Thyroid gland (tissue), 4 donors: ENCODE data around the gene GRB10. TPM values are rescaled to one million over a fixed set of nuclear protein-coding genes. Genes with fewer than 3 reads are reported as not detected.

Source experiments
- DNase-seq, 2 donors: peaks; one replicate each; pipeline ENCODE4 v3.0.0-alpha.2; 2019
- H3K27ac ChIP-seq, 3 donors: fragments of 200-600 bp; sonication (generic); 1 replicate in 2 of 3; 2 replicates in 1 of 3; pipeline ENCODE4 v1.5.1; 2016 to 2019; ENCODE audit warnings: mild to moderate bottlenecking in 1 of 3, moderate library complexity in 1 of 3
- H3K27me3 ChIP-seq: fragments of 200-600 bp; sonication (generic); one replicate; pipeline ENCODE4 v1.5.1; 2019
- H3K36me3 ChIP-seq, 2 donors: fragments of 200-600 bp; sonication (generic); one replicate each; pipeline ENCODE4 v1.5.1; 2016 to 2019
- H3K4me1 ChIP-seq, 2 donors: fragments of 200-600 bp; sonication (generic); one replicate each; pipeline ENCODE4 v1.5.1; 2017 to 2019
- H3K4me3 ChIP-seq, 3 donors: fragments of 200-600 bp; sonication (generic); replicated peaks in 1 of 3; 1 replicate in 2 of 3; 2 replicates in 1 of 3; pipeline ENCODE4 v1.5.1; 2016; ENCODE audit warnings: mild to moderate bottlenecking in 1 of 3
- H3K9me3 ChIP-seq: fragments of 200-600 bp; sonication (generic); one replicate; pipeline ENCODE4 v1.5.1; 2017
- CTCF ChIP-seq, 6 experiments: fragments of 200-600 bp in 3 of 6; fragments of 450-650 bp in 3 of 6; sonication (generic) in 3 of 6; IDR thresholded peaks; one replicate each; pipeline ENCODE4 v1.5.1; 2016 to 2019; ENCODE audit warnings: antibody characterized with exemption in 6 of 6, mild to moderate bottlenecking in 2 of 6, inconsistent platforms in 1 of 6, moderate library complexity in 1 of 6
- POLR2A ChIP-seq, 2 donors: fragments of 450-650 bp; IDR thresholded peaks; one replicate each; pipeline ENCODE4 v1.6.1; 2017; ENCODE audit warnings: antibody characterized with exemption in 2 of 2, mild to moderate bottlenecking in 2 of 2, moderate library complexity in 1 of 2
- WGBS, 2 donors: methylation state at CpG; one replicate each; pipeline ENCODE4 v1.1.5; 2017; 5-methylcytosine and 5-hydroxymethylcytosine counted together
- intact Hi-C: fragments of 100-400 bp; cut with DNase I; formaldehyde crosslinking; loops from one replicate; pipeline ENCODE4 v1.15.1; 2023
- total RNA-seq, 4 donors: library from RNA; depleted of rRNA; stranded (reverse); fragments of >200 nt; gene quantifications; one replicate each; pipeline ENCODE4 v1.2.3, GENCODE V29; 2016

GRB10 gene
- total RNA-seq, 4 donors from 2014 or later: 21.3 to 99.2 (median 39.6) TPM

GRCh38 chr7:50785346-50785745, 2.6 kb upstream of the GRB10 start:
- intact Hi-C loops: no loop called here
- peaks cover 3 to 5% of the 10 kb centered on the region in 2 donors for H3K4me1 ChIP-seq

GRCh38 chr7:50783801-50784507, 1.3 kb upstream of the GRB10 start:
- Histone ChIP-seq H3K4me1 (peaks cover 3 to 5% of the 10 kb centered on the region in 2 donors), H3K9me3 (no peaks in the 10 kb centered on the region), H3K27ac (no peak overlapping the region), H3K36me3 (no peaks in the 10 kb centered on the region), H3K4me3 (no peak overlapping the region), H3K27me3 (no peaks in the 10 kb centered on the region)
- DNase-seq: no peak
- intact Hi-C loops: no loop called here
- TF ChIP-seq POLR2A (IDR thresholded peaks at IDR 0.05) (no peak), CTCF (IDR thresholded peaks at IDR 0.05) (no peak)
- 87% methylated on average over 12 of the region's 12 CpGs for WGBS, 2 donors

More at GRCh38 chr7:50785346-50785745, 2.6 kb upstream of the GRB10 start:
- 78 to 95% methylated on average over 5 to 6 of the region's 6 CpGs for WGBS, 2 donors
- Histone ChIP-seq H3K27me3 (no peaks in the 10 kb centered on the region), H3K4me3 (no peak overlapping the region), H3K9me3 (no peaks in the 10 kb centered on the region), H3K36me3 (no peaks in the 10 kb centered on the region), H3K27ac (no peak overlapping the region)
- TF ChIP-seq CTCF (IDR thresholded peaks at IDR 0.05) (no peak), POLR2A (IDR thresholded peaks at IDR 0.05) (no peak)
- DNase-seq: no peak

- TF ChIP-seq POLR2A (IDR thresholded peaks at IDR 0.05): no peak
- TF ChIP-seq CTCF (IDR thresholded peaks at IDR 0.05): no peak
- intact Hi-C loops: no loop called here
- WGBS, 2 donors: 57 to 69% methylated on average over 7 of the region's 7 CpGs
- Histone ChIP-seq H3K27ac (no peak overlapping the region), H3K36me3 (no peaks in the 10 kb centered on the region), H3K4me1 (peaks cover 3 to 5% of the 10 kb centered on the region in 2 donors), H3K27me3 (no peaks in the 10 kb centered on the region), H3K9me3 (no peaks in the 10 kb centered on the region), H3K4me3 (peak overlapping the region in 1 of 3 donors; percentile 35)
- DNase-seq: no peak
These were observed 607 bp upstream of the GRB10 start for GRCh38 chr7:50783303-50783702.

GRCh38 chr7:50781381-50782293, 1.1 kb downstream of the GRB10 start:
- no peak for TF ChIP-seq POLR2A (IDR thresholded peaks at IDR 0.05)
- no peak for TF ChIP-seq CTCF (IDR thresholded peaks at IDR 0.05)
- H3K4me3 ChIP-seq: no peak overlapping the region
- peaks cover 3 to 5% of the 10 kb centered on the region in 2 donors for H3K4me1 ChIP-seq
- no peaks in the 10 kb centered on the region for H3K27me3 ChIP-seq
- intact Hi-C loops: no loop called here
- 69 to 75% methylated on average over 41 to 49 of the region's 49 CpGs for WGBS, 2 donors
- no peaks in the 10 kb centered on the region for H3K36me3 ChIP-seq
- H3K27ac ChIP-seq: no peak overlapping the region
- DNase-seq: peak in 1 of 2 donors; percentile 7
- no peaks in the 10 kb centered on the region for H3K9me3 ChIP-seq

GRCh38 chr7:50780436-50780835, 2.3 kb downstream of the GRB10 start:
- 84 to 93% methylated on average over 3 of the region's 3 CpGs for WGBS, 2 donors
- intact Hi-C loops: no loop called here
- Histone ChIP-seq H3K4me1 (peaks cover 3 to 5% of the 10 kb centered on the region in 2 donors), H3K36me3 (no peaks in the 10 kb centered on the region), H3K4me3 (no peak overlapping the region), H3K27me3 (no peaks in the 10 kb centered on the region), H3K27ac (no peak overlapping the region), H3K9me3 (no peaks in the 10 kb centered on the region)
- TF ChIP-seq POLR2A (IDR thresholded peaks at IDR 0.05) (no peak), CTCF (IDR thresholded peaks at IDR 0.05) (no peak)
- no peak for DNase-seq
